GM19467 (cell line): ENCODE results near the gene ANKRD63.

Experiments used
- ATAC-seq: cut with Tn5 transposase; IDR thresholded peaks from one replicate; pipeline ENCODE4 v1.9.1; 2021; ENCODE audit warnings: mild to moderate bottlenecking, moderate library complexity; ENCODE audit not compliant: unreplicated experiment

ANKRD63 gene

GRCh38 chr15:40245666-40246450 lies 37.0 kb downstream of the ANKRD63 start:
- no peak for ATAC-seq

DNA sequence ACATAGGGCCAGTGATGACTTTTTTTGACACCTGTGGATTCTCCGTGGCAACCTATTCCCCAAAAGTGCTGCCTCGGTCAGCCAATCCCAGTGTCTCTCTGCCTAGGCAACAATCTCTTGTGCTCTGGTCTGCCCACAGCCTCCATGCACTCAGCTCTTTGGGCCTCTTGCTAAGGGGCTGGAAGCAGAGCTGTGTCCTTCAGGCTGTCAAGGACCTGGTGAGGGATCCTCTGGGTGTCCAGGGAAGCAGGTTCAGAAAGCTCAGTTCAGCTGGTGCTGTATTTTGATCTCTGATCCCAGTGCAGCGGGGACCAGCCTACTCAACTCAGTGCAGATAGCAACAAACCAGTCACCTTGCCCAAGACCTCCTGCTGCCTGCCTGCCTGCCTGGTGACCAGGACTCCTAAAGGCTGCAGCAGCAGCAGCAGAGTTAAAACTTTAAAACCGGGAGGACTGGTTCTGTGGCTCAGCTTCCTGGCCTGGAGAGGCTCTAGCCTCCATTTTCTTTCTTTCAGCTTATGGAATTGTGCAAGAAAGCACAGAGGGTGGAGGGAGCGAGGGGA lies 37.8 kb downstream of the ANKRD63 start:
- ATAC-seq = no peak

DNA sequence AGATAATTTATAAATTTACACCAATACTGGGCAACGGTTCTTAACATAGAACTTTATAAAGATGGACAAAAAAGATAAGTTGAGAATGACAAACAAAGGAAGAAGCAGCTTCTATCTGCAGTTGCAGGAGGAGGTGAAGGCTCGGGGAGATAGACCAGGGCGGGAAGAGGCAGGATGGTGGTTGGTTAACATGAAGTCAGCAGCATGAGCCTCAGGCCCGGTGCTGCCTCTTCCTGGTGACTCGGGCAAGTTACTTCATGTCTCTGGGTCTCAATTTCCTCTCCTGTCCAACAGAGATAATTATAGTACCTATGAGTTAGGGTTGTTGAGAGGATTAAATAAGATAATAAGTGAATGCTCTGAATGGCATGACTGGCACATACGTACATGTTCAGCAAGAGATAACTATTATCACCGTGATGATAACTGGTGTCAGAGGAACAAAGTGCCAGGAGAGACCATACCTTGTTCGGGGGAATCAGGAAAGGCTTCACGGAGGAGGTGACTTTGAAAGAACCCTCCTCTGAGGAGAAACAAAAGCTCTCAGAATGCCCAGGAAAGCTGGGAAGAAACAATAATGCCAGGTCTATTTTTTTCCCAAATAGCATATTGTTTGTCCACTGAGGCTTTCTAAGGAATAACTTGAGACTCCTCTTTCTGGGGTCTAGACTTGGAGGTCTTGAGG lies 39.6 kb downstream of the ANKRD63 start:
- ATAC-seq = no peak

DNA sequence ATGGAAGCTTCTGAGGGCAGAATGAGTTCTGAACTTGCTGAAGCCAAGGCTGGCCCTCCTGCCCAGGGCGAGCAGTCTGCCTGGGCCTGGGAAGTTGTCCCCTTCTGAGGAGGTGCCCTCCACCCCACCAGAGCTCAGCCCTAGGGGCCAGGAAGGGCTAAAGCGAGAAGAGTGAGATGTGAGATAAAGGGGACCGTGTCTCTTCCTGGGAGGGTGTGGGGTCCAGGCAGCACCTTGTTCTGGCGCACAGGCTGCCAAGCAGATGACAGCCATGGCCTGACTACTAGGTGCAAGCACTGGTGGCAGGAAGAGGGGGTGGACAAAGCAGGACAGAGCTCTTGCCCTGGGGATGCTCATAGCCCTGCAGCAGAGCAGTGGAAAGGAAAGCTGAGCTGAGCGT lies 40.3 kb downstream of the ANKRD63 start:
- ATAC-seq = no peak

- no peak for ATAC-seq
Measured at GRCh38 chr15:40242213-40242599, 40.7 kb downstream of the ANKRD63 start.

DNA sequence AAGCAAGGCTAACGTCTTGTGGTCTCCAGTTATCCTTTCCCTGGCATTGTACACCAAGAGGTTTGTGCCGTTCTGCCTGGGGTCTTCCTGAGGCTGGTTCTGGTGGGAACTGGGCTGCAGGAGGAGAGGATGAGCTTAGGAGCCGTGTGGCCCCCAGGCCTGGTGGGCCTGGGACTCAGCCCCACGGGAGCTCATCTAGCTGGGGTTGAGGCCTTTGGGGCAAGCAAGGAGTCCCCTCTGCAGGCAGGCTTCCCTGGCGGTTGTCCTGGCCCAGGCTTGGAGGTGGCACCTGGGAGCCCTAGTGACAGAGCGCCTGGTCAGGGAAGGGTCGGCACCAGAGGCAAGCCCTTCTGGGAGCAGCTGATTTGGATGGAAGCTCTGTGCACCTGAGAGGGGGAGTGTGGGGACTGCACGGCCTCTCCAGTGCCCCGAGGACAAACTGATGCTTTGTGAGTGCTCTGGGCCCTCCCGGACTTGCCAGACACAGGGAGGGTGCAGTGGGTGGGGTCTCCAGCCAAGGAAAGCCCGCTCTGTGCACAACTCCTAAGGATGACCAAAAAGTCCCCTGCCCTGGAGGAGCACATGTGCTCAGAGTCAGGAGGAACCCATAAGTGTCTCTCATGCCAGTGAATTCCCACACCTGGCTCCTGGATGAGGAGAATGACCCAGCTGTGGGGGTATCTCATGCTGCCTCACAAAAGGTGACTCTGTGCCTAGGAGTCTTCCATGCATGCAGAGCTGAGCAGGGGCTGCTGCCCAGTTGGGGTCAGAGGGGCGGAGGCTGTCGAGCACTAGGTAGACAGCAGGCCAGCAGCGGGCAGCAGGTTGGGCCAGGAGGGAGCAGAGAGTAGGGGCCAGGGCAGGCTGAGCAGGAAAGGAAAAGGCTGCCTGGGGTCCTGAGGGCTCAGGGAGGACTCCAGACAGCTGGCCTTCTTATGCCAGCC lies 41.3 kb downstream of the ANKRD63 start:
- no peak for ATAC-seq

DNA sequence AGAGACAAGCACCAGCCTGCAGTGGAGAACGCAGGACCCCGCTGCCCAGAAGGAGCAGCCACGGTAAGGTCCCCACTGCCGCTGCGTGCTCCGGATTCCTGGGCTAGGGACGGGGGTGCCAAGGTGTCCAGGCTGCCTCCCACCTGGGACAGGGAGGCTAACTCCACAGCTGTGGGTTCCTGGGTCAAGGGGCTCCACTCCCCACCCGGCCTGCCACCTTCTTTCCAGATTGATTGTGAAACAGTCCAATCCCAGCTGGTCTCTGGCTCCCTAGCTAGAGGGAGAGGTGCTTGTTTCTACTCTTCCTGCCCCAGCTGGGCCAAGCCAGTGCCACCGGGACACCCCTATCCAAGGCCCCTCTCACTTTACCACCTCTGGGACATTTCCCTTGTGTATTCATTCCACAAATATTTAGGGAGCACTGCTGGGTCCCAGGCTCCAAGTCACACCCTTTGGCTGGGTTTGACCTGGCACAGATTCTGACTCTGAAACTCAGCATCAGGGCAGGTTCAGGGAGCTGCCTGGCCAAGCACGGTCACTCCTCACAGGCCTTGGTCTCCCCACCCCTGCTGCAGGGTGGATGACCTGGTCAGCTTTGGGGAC lies 42.1 kb downstream of the ANKRD63 start:
- no peak for ATAC-seq

DNA sequence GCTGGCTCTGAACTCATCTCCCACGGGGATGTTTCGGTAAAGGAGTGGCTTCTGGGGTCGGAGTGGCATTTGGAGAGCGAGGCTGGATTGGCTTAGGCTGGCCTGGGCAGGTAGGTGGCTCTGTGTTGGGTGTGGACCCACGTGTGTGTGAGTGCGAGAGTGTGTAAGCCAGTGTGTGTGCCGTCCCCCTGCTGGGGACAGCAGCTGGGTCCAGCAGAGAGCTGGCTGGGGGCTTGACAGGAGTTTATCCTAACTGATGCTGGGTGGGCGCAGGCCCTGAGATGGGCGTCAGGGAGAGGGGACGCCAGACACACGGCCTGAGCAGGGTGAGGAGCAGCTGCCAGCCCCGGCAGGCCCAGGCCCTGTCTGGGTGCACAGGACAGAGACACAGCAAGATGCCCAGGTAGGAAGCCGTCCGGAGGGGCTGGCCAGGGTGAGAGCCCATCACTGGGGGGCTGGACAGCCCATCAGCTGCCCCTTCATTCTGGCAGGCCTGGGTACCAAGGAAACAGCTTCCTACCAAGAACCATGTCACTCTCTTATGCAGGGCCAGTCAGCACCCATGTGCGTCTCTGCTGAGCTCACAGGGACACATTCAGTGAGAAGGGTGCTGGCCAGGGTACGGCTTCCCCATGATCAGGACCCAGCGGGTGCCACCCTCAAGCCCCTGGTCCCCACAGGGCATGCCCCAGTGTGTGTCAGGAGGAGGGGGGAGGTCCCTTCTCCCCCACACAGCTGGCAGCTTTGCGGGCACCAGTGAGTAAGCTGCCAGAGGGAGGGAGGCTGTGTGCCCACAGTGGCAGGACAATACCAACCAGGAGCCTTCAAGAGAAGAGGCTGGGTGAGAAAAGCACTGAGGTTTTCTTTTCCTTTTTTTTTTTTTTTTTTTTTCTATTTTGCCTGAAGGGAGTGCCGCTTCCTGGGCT lies 42.9 kb downstream of the ANKRD63 start:
- ATAC-seq = no peak

DNA sequence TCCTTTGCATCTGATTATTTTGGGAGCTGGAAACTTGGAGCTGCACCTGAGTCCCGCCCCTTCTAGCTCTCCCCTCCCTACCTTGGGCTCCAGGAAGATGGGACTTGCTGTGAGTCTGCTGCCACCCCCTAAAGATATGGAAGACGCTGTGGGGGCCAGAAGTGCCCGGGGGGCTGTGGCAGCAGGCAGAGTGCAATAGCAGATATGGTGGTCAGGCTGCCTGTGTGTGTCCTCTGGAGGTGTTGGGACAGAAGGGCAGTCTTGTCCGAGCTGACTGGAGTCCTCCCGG lies 43.5 kb downstream of the ANKRD63 start:
- no peak for ATAC-seq

- no peak for ATAC-seq
Measured at GRCh38 chr15:40238532-40239403, 44.1 kb downstream of the ANKRD63 start, which contains the start of gene PAK6. TSS of gene PAK6 (plus strand) at chr15:40239063. CDS start at chr15:40264786, 25,723 bp downstream.

DNA sequence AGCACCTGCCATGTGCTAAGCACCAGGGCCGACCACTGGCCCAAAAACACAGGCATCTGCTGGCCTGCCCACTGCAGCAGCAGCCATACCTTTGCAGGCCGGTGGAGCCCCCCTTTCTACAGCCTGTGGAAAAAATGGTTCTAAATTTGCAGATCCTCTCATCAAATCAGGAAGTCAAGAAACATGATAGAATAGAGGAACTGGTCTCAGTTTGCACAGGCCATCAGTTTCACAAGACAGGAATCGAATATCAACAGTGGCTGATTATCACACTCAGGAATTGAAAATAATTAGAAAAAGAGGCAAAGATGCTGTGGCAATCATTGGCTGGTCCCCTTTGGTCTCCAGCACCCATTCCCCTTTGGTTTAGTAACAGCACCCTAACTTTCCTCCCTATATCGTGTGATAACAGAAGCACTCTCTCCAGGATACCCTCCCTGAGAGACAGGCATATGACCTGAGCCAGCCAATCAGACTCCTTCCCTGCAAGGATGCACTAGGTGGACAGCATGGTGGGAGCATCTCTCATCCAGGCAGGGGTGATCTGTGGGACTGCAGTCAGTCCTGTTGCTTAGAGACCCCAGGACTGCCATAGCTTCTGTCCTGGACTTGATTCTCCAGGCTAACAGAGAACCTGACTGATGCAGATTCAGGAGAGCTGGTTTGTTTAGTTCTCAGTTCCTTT lies 47.5 kb downstream of the ANKRD63 start:
- no peak for ATAC-seq

GRCh38 chr15:40234783-40235182 lies 48.1 kb downstream of the ANKRD63 start:
- no peak for ATAC-seq

- no peak for ATAC-seq
Measured at GRCh38 chr15:40233727-40234577, 48.9 kb downstream of the ANKRD63 start.

DNA sequence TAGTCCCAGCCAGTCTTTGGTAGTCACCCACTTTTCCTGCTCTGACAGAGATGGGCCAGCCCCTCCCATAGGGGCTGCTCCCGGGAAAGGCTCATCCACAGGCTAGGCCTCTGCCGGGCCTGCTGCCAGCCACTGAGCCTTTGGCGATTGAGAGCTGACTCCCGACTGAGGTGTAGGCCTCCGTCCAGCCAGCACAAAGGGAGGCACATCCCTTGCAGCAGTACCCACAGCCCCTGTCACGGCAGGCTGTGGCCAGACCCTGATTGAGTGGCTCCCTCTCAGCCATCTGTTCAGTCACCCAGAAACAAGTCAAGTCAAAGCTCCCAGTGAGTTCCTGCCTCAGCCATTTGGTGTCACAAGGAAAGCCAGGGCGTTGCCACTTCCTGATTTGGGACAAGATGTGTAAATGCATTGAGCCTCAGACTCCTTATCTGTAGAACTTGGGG lies 50.2 kb downstream of the ANKRD63 start:
- no peak for ATAC-seq
